ENCODE data around the gene DDX23.
"Not testable (repeated sequence)": the region's sequence is repeated elsewhere in the genome, so short reads cannot be mapped to it uniquely, and the experiment has no call there.

DDX23 gene

GRCh38 chr12:48862760-48863159, 10.8 kb upstream of the DDX23 start:
- DNase-seq (ENCODE audit: low read depth in 2 of 2), result no peak

GRCh38 chr12:48861111-48861510, 9.1 kb upstream of the DDX23 start:
- DNase-seq (ENCODE audit: low read depth in 2 of 2), result no peak

GRCh38 chr12:48860236-48860635, 8.3 kb upstream of the DDX23 start:
- DNase-seq (ENCODE audit: low read depth in 2 of 2), result not testable (repeated sequence)

- no peak for DNase-seq (ENCODE audit: low read depth in 2 of 2)
These were observed 7.6 kb upstream of the DDX23 start for GRCh38 chr12:48859607-48860006.

DNA sequence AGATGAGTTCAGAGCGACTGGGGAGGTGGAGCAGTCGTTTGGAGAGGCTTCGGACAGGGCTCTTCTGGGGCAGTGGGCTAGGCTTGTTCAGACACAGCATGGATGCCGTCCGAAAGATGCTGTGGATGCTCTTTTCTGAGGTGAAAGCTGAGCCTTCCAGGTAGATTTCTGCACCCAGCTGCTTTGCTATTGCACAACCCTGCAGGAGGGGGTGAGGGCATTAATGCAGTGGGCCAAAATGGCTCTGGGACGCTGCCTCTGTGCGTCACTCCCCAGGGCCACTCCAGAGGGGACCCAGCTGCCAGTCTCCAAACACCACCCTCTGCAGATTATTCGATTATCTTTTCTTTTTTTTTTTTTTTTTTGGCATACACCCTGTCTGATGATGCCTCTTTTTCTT, 6.1 kb upstream of the DDX23 start:
- no peak for DNase-seq (ENCODE audit: low read depth in 2 of 2)

GRCh38 chr12:48857278-48857994, 5.5 kb upstream of the DDX23 start:
- no peak for DNase-seq (ENCODE audit: low read depth in 2 of 2)

GRCh38 chr12:48856379-48856778, 4.4 kb upstream of the DDX23 start:
- no peak for DNase-seq (ENCODE audit: low read depth in 2 of 2)

DNA sequence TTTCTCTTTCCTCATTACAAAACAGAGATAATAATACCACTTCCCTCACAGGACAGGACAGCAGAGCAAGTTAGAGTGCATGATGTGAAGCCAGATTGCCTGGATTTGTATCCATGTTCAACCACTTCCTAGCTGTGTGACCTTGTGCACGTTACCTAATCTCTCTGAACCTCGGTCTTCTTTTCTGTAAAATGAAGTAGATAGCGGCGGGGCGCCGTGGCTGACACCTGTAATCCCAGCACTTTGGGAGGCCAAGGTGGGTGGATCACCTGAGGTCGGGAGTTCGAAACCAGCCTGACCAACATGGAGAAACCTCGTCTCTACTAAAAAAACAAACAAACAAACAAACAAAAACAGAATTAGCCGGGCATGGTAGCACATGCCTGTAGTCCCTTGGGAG, 3.0 kb upstream of the DDX23 start:
- DNase-seq (ENCODE audit: low read depth in 2 of 2), result not testable (repeated sequence)

- no peak for DNase-seq (ENCODE audit: low read depth in 2 of 2)
These were observed 2.5 kb upstream of the DDX23 start for GRCh38 chr12:48854488-48854887.

DNA sequence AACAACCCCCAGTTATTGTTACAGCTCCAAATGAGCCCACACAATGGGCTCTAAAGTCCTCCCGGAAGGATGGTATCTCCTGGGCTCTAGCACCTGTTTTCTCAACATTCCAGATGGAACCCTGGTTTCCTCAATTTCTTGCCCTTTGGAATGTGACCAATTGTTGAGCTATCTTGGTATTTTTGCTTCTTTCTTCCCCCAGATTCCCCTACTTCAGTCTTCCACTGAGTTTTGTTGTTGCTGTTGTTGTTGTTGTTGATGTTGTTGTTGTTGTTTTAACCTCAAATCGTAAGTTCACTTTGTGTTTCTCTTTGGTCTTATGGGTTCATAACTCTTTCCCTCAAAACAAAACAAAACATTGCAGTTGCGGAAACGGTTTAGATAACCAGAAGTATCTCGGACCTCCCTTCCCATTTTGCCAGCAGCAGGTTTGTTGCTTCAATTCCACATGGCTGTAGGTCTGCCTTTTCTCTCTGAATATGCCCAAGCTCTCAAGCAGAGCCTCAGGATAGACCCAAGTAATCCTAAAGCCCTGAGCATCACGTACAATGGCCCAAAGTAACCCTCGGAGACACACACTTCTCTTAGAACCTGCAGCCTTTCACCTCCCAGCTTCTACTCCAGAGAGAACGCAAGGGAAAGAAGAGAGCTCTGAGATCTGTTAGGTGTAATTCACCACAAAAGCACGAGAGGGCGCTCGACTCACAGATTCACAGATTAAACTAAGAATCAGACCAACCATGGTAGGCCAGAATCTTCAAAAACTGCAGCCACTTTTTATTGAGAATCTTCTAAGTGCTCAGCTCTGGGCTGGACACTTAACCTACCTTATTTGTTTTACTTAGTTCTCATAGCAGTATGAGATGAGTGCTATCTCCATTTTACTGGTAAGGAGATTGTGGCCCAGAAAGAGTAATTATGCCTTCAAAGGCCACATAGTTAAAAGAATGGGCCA, 1.0 kb upstream of the DDX23 start:
- peak; percentile 78 to 80 for DNase-seq (ENCODE audit: low read depth in 2 of 2)

DNA sequence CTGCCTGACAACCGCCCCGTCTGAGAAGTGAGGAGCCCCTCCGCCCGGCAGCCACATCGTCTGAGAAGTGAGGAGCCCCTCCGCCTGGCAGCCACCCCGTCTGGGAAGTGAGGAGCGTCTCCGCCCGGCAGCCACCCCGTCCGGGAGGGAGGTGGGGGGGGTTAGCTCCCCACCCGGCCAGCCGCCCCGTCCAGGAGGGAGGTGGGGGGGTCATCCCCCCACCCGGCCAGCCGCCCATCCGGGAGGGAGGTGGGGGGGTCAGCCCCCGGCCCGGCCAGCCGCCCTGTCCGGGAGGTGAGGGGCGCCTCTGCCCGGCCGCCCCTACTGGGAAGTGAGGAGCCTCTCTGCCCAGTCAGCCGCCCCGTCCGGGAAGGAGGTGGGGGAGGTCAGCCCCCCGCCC, 9.9 kb downstream of the DDX23 start:
- DNase-seq (ENCODE audit: low read depth in 2 of 2), result not testable (repeated sequence)

DNA sequence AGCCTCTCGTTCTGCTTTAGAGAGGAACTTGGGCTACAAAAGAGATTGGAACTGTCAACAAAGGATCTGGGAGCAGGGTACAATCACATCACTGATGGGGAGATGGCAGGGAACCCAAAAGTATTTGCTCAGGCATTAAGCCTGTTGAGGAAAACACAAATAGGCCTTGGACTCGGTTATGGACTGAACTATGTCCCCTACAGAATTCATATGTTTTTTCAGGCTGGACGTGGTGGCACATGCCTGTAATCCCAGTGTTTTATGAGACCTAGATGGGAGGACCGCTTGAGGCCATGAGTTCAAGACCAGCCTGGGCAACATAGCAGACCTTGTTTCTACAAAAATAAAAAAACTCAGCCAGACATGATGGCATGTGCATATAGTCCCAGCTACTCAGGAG, 13.9 kb downstream of the DDX23 start:
- no peak for DNase-seq (ENCODE audit: low read depth in 2 of 2)

DNA sequence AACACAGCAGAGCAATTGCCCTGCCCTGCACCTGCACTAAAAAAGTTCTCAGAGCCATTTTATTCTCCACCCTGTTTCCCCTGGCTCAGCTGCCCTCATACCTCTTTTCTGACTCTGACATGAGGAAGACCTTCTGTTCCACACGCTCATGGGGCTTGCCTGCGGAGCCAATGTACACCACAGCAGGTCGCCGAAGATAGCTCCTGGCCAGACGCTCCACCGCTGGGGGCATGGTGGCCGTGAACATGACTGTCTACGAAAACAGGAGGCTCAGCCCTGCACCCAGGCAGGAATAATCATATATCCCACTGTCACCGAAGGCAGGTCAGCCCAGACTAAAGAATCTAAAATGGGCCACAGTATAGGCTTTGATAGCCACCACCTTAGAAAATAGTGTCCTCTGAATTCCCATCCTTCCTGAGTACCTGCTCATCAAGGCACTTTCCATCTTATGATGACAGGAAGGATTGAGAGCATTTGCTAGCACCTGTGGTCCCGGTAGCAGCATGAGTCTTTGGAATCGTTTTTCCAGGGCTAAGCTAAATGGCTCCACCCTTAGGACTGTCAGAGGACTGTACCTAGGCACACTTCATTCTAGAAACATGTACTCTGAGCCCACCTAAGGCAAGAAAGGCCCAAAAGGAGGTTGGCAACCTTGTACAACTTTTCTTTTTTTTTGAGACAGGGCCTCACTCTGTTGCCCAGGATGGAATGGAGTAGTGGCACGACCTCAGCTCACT, 19.5 kb downstream of the DDX23 start:
- no peak for DNase-seq (ENCODE audit: low read depth in 2 of 2)

DNA sequence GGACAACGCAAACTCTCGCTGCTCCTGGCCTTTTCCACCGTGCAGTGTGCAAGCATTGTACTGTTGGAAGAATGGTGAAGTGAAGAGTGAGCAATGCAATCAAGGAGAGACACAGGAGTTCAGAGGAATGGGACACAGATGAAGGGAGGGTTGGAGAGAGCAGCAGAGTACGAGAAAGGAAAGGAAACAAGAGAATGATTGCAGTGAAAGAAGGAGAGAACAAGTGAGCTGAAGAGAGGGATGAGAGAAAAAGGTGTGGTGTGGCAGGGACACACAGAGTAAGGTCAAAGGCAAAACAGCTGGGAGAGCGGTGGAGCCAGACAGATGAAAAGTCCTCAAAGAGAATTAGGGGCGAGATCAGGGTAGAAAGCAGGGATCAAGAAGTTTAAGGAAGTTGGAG, 20.7 kb downstream of the DDX23 start:
- no peak for DNase-seq (ENCODE audit: low read depth in 2 of 2)

DNA sequence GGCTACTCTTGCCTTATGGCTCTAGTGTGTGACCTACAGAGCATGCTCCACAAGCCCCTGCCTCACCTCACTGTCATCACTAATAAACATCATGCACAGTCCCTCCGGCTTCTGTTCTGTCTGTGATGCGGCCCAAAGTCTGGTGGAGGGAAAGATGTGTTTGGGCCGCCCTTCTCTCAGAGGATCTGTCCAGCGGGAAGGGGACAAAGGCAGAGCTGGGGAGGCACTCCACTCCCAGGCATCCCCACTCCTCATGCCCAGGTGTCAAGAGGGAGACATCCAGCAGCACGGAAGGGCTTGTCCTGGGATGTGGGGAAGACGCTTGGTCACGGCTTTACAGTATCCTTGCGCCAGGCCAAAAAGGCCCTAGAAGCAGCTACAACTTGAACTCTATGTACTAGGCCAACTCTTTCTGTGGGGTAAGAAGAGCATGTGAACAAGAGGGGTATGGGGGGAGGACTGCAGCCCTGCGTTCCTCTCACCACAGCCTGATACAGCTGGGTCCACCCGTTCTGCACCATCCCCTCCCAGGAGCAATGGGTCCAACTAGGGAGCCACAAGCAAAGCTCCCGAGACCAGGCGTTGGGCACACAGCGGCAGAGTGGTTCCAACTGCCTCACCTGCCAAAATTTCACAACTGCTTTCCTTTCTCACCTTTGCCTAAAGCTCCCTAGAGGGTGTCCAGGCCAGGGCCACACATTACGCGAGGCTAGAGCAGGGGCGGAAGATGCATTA, 23.0 kb downstream of the DDX23 start:
- no peak for DNase-seq (ENCODE audit: low read depth in 2 of 2)

DNA sequence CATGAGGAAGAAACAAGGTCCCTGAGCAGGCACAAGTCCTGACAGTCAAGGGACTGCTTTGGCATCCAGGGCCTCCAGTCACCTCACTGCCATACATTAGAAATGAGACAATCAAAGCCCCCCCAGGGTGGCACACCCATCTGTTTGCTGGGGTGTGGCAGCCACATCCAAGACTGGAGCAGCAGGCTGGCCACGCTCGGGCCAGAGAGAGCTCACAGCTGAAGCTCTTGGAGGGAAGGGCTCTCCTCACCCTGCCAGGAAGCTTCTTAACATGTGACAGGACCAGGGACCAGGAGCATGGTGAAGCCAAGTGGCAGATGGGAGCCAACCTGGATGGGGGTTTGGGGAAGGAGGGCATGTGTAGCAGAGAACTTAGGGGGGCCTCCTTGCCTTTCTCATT, 23.7 kb downstream of the DDX23 start:
- no peak for DNase-seq (ENCODE audit: low read depth in 2 of 2)

DNA sequence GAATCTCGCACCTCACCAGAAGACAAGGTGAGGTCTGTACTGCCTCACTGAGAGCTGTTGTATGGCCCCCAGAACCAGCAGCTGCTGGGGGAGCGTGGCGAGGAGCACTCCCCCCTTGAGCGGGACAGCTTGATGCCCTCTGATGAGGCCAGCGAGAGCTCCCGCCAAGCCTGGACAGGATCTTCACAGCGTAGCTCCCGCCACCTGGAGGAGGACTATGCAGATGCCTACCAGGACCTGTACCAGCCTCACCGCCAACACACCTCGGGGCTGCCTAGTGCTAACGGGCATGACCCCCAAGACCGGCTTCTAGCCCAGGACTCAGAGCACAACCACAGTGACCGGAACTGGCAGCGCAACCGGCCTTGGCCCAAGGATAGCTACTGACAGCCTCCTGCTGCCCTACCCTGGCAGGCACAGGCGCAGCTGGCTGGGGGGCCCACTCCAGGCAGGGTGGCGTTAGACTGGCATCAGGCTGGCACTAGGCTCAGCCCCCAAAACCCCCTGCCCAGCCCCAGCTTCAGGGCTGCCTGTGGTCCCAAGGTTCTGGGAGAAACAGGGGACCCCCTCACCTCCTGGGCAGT, 24.4 kb downstream of the DDX23 start:
- no peak for DNase-seq (ENCODE audit: low read depth in 2 of 2)

GRCh38 chr12:48827026-48827425, 24.9 kb downstream of the DDX23 start:
- no peak for DNase-seq (ENCODE audit: low read depth in 2 of 2)

DNA sequence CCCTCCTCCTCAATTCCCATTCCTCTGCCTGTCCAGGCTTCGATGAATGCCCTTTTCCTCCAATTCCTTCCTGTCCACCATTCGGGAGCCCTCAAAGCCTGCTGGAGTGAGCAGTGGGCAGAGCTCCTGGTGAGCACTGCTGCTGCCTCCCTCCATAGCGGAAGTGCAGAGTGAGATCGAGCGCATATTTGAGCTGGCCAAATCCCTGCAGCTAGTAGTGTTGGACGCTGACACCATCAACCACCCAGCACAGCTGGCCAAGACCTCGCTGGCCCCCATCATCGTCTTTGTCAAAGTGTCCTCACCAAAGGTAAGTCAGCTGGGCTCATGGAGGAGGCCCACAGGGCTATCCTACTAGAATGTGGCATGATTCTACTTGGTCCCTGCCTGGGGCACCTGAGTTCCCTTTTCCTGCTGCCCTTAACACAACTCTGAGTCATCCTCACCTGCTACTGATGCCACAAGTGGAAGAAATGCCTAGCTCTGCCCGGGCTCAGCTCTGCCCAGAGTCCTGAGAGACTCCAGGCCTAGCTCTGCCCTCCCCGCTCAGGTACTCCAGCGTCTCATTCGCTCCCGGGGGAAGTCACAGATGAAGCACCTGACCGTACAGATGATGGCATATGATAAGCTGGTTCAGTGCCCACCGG, 25.6 kb downstream of the DDX23 start:
- DNase-seq (ENCODE audit: low read depth in 2 of 2), result no peak

DNA sequence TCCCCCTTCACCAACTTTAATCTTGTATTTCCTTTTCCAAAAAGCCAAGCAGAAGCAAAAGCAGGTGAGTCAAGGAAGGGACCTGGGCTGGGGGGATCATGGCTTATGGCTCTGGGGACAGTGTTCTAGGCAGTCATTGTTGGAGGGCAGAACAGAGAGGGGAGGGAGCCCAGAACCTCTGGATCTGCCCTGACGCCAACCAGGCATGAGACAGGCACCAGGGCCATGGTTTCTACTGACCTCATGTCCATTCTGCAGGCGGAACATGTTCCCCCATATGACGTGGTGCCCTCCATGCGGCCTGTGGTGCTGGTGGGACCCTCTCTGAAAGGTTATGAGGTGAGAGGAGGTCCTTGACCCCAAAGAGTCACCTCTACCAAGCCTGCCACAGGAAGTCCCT, 27.1 kb downstream of the DDX23 start:
- DNase-seq (ENCODE audit: low read depth in 2 of 2), result no peak

DNA sequence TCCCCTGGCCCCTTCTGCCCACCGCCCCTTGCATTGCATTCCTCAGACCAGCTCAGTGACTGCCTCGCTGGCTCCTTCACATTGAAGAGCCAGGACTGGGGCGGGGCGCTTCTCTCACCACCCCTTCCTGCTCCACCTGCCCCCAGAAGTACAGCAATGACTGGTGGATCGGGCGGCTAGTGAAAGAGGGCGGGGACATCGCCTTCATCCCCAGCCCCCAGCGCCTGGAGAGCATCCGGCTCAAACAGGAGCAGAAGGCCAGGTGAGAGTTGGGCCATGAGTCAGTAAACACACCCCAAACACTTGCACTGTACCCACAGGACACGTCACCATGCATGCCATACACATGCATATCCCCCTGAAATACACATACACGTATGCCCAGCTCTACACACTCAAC, 27.9 kb downstream of the DDX23 start:
- no peak for DNase-seq (ENCODE audit: low read depth in 2 of 2)
